Right lobe of liver (tissue), 4 donors: Measurements from ENCODE around the gene ANKRD11.

ENCODE experiments used
- POLR2A ChIP-seq: fragments of 450-650 bp; IDR thresholded peaks from one replicate; pipeline ENCODE4 v1.6.1; 2017; ENCODE audit warnings: antibody characterized with exemption, mild to moderate bottlenecking
- TF ChIP-seq, protein P1 (sequence below), 4 donors: fragments of 200-600 bp in 3 of 4; fragments of 450-650 bp in 1 of 4; IDR thresholded peaks; one replicate each; pipeline versions ENCODE4 v1.5.1 to v1.8.0; 2016 to 2022; ENCODE audit warnings: antibody characterized with exemption in 4 of 4, mild to moderate bottlenecking in 2 of 4
- donor health status: DM: no; HTN: no; CAD: no.
- donor health status: DM: no; HTN: no; CAD: no.
- donor health status: DM: no; HTN: yes; CAD: no.

DNA sequence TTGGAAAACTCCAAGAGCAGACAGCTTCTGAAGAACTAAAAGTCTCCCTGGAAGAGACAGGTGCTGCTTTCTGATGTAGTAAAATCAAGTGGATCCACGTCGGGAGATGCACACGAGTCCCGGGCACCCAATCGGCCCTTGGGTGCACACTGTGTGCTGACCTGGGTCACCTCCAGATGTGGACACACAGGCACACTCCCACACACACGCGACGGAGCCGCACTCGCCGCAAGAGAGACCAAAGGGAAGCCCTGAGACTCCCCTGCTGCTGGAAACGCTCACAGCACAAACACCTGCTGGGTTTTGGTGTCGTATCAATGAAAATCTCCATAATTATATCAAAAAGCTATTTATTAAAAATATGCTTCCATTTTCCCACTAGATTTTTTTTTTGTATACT lies 94.2 kb downstream of the ANKRD11 start:
- no peak for TF ChIP-seq POLR2A
- TF ChIP-seq, protein P1, sequence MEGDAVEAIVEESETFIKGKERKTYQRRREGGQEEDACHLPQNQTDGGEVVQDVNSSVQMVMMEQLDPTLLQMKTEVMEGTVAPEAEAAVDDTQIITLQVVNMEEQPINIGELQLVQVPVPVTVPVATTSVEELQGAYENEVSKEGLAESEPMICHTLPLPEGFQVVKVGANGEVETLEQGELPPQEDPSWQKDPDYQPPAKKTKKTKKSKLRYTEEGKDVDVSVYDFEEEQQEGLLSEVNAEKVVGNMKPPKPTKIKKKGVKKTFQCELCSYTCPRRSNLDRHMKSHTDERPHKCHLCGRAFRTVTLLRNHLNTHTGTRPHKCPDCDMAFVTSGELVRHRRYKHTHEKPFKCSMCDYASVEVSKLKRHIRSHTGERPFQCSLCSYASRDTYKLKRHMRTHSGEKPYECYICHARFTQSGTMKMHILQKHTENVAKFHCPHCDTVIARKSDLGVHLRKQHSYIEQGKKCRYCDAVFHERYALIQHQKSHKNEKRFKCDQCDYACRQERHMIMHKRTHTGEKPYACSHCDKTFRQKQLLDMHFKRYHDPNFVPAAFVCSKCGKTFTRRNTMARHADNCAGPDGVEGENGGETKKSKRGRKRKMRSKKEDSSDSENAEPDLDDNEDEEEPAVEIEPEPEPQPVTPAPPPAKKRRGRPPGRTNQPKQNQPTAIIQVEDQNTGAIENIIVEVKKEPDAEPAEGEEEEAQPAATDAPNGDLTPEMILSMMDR (IDR thresholded peaks at IDR 0.05), result no peak
